Renal cortical epithelial cell (primary cell): Measurements from ENCODE around the gene TLE2. TPM values are rescaled to one million over a fixed set of nuclear protein-coding genes. Genes with fewer than 3 reads are reported as not detected.
A peak's percentile ranks its signal among the peaks of the same experiment; 100 is the strongest.

Experiments
- DNase-seq: peaks from one replicate; pipeline ENCODE4 v3.0.0-alpha.2; 2011; ENCODE audit warnings: low read depth
- total RNA-seq: library from RNA; depleted of rRNA; stranded (reverse); fragments of >200 nt; gene quantifications from 2 replicates; pipeline ENCODE4 v1.2.3, GENCODE V29; 2014

The TLE2 gene
- total RNA-seq, 1 donor from 2014 or later: 15.0 TPM

DNA sequence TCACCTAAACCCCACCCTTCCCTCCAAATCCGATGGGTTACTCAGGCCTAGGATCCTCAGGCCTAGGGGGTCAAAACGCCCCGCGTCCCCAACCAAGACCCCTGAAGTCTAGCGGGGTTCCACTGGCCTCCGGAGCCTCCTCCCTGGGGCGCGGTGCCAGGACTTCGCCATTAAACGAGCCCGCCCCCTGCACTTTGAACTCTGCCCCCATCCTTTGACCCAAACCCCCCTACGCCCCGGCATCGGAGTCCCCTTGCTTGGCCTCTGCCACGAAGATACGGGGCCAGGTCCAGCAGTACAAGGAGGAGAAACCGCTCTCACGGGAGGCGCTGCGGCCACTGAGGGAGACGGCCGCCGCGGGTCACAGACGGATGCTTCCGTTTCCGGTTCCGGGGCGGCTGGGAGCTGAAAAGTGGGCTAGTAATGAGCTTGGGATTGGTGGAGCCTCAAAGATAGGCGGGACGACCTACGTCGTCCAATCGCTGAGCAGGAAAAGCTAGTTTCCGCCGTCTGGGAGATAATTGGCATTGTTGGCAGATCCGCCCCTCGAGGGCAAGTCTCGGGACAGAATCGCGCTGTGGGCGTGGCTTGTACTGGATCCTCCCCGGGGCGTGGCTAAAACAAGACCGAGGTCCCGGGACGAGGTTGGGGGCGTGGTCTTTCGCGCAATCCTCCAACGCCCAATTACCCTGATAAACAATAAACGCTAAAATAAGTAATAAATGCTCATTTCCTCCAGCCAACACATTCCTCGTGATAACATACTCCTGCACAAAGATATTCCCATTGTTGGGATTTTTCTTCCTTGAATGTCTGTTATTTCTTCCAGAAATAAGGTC, 78.6 kb downstream of the TLE2 start:
- peak; percentile 98 for DNase-seq

DNA sequence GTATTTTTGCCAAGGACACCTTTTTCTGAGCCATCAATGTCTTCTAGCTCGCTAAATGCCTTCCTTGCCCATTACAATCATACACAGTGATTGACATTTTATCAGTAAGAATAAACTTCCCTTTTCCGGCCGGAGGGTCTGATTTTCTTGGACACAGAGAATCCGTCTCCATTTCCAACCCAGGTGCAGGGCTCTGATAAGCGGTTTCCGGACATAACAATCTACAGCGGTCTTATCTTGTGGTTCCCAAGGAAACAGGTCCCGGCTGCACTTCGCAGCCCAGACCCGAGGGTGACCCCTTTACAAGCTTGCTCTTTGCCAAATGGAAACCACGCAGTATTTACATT, 79.2 kb downstream of the TLE2 start:
- no peak for DNase-seq

Other genes with a start within 250 kb of the TLE2 start
- 34.4 and 47.2 TPM in 2 replicates for gene SGTA, start 246.0 kb downstream of the TLE2 start, total RNA-seq
- 73.8 and 80.8 TPM in 2 replicates for gene THOP1, start 243.8 kb downstream of the TLE2 start, total RNA-seq
- 3.3 and 7.7 TPM in 2 replicates for gene ZNF554, start 209.4 kb downstream of the TLE2 start, total RNA-seq
- 8.7 and 18.3 TPM in 2 replicates for gene ZNF555, start 187.8 kb downstream of the TLE2 start, total RNA-seq
- gene ZNF556, start 161.9 kb downstream of the TLE2 start, total RNA-seq: 0.94 and 1.0 TPM in 2 replicates
- gene ZNF57, start 128.4 kb downstream of the TLE2 start, total RNA-seq: 9.4 and 10.6 TPM in 2 replicates
- gene ZNF77, start 84.3 kb downstream of the TLE2 start, total RNA-seq: 3.3 and 7.0 TPM in 2 replicates
- 0.69 and 1.6 TPM in 2 replicates for gene TLE6, start 51.7 kb downstream of the TLE2 start, total RNA-seq
- gene TLE5, start 33.2 kb upstream of the TLE2 start, total RNA-seq: 83.2 and 170 TPM in 2 replicates
- 76.2 and 80.7 TPM in 2 replicates for gene GNA11, start 65.1 kb upstream of the TLE2 start, total RNA-seq
- 2.1 TPM in 1 of 2 replicates, not detected in the other for gene GNA15, start 106.8 kb upstream of the TLE2 start, total RNA-seq
- gene S1PR4, start 149.5 kb upstream of the TLE2 start, total RNA-seq: 0.10 TPM in 1 of 2 replicates, not detected in the other
- gene NCLN, start 156.7 kb upstream of the TLE2 start, total RNA-seq: 39.4 and 72.6 TPM in 2 replicates
- gene CELF5, start 195.4 kb upstream of the TLE2 start, total RNA-seq: 0.20 TPM in 1 of 2 replicates, not detected in the other